CD4-positive, alpha-beta T cell (primary cell): ENCODE measurements around the gene SMIM41. TPM values are rescaled to one million over a fixed set of nuclear protein-coding genes. Genes with fewer than 3 reads are reported as not detected.

Experiments used
- ATAC-seq: fragments of 200-7000 bp; cut with Tn5 transposase; one replicate; pipeline ENCODE4 v1.10.0; 2022; ENCODE audit warnings: mild to moderate bottlenecking; ENCODE audit not compliant: poor library complexity
- CTCF ChIA-PET: fragments of 350-600 bp; sonication (Branson Sonifier 250); formaldehyde crosslinking; loops from one replicate; lab custom pipeline; 2021; ENCODE audit warnings: antibody characterized with exemption, inconsistent platforms; lab: Charles Lee
- POLR2A ChIA-PET: fragments of 350-600 bp; sonication (Branson Sonifier 250); formaldehyde crosslinking; loops from one replicate; lab custom pipeline; 2021; ENCODE audit warnings: antibody characterized with exemption, inconsistent platforms; lab: Charles Lee
- DNase-seq, 14 experiments: peaks; one replicate each; pipeline ENCODE4 v3.0.0-alpha.2; 2013 to 2020; ENCODE audit warnings: mixed read lengths in 2 of 14
- H3K27ac ChIP-seq, 2 donors: one replicate each; pipeline versions ENCODE4 v1.5.1 to v1.7.0; 2013; ENCODE audit warnings: low read length in 2 of 2, low read depth in 1 of 2, mild to moderate bottlenecking in 1 of 2
- H3K27me3 ChIP-seq, 2 experiments: 1 replicate in 1 of 2; 2 replicates in 1 of 2; pipeline versions ENCODE4 v1.6.1 to v1.7.0; 2013; ENCODE audit warnings: low read length in 2 of 2, control low read depth in 1 of 2, mild to moderate bottlenecking in 1 of 2, moderate library complexity in 1 of 2; ENCODE audit not compliant: insufficient read depth in 2 of 2, control insufficient read depth in 1 of 2
- H3K36me3 ChIP-seq: one replicate; pipeline ENCODE4 v1.6.1; 2013; ENCODE audit warnings: low read length, control low read depth; ENCODE audit not compliant: insufficient read depth
- H3K4me1 ChIP-seq: one replicate; pipeline ENCODE4 v1.6.1; 2013; ENCODE audit warnings: low read length, control low read depth; ENCODE audit not compliant: insufficient read depth
- H3K4me3 ChIP-seq: one replicate; pipeline ENCODE4 v1.5.1; 2013; ENCODE audit warnings: mild to moderate bottlenecking, low read length, moderate library complexity
- H3K9me3 ChIP-seq, 2 experiments: 1 replicate in 1 of 2; 2 replicates in 1 of 2; pipeline versions ENCODE4 v1.6.1 to v1.7.0; 2013; ENCODE audit warnings: low read length in 2 of 2, mild to moderate bottlenecking in 2 of 2, control low read depth in 1 of 2, moderate library complexity in 1 of 2; ENCODE audit not compliant: control insufficient read depth in 1 of 2, insufficient read depth in 1 of 2
- H3K27ac Mint-ChIP-seq: one replicate; pipeline ENCODE4 v1.8.0; 2020; ENCODE audit warnings: mixed read lengths
- H3K27me3 Mint-ChIP-seq: one replicate; pipeline ENCODE4 v1.8.0; 2021; ENCODE audit warnings: mixed read lengths
- H3K36me3 Mint-ChIP-seq: one replicate; pipeline ENCODE4 v1.8.0; 2021; ENCODE audit warnings: low read depth, mixed read lengths
- H3K4me1 Mint-ChIP-seq: one replicate; pipeline ENCODE4 v1.8.0; 2021; ENCODE audit warnings: low read depth, mixed read lengths
- H3K4me3 Mint-ChIP-seq: one replicate; pipeline ENCODE4 v1.8.0; 2020; ENCODE audit warnings: mild to moderate bottlenecking, mixed read lengths
- H3K9me3 Mint-ChIP-seq: one replicate; pipeline ENCODE4 v1.8.0; 2020; ENCODE audit warnings: mixed read lengths
- intact Hi-C, 2 experiments: fragments of 100-400 bp; cut with DNase I in 1 of 2; cut with micrococcal nuclease in 1 of 2; formaldehyde crosslinking; loops; one replicate each; pipeline versions ENCODE4 v1.15.1 to v1.9.0; 2023 to 2025; cut with DNase I, micrococcal nuclease
- total RNA-seq, 174 experiments: library from RNA in 2 of 174; stranded (reverse) in 2 of 174; gene quantifications; one replicate each; pipeline ENCODE4 v1.2.3 and lab custom pipeline; 2021 to 2026
- TF ChIP-seq, protein P1 (sequence below): fragments of 200-600 bp; IDR thresholded peaks from one replicate; pipeline ENCODE4 v1.8.0; 2022; ENCODE audit warnings: antibody characterized with exemption, mild to moderate bottlenecking

The SMIM41 gene
- total RNA-seq, 2 experiments from 2014 or later, result not detected

DNA sequence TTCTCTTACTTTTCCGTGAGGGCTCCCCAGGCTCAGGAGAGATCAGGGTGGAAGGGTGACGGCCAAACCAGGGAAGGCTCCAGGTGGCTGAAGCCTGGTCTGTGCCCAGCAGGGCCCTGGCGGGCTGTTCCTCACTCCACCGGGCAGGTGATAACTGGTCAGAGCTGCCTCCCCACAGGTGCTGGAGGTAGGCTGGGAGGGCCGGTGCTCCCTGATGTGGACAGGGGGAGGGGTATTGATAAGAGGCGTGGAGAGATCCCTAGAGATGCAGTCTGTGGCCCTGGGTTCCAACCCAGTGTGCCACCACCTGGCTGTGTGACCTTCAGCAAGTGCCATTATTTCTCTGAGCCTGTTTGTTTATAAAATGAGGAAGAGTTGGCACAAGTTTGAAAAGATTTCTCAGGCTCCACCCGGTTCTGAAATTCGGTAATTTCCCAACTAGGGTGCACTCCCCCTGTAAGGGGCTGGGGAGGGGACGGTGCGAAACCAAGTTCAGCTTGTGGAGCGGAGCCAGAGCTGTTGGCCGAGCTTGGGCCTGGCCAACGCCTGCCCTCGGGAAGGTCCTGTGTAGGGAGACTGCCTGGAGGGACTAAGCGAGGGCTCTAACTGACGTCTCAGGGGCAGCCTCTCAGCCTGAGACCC is 29.3 kb upstream of the SMIM41 start:
- no peaks in the 10 kb centered on the region for H3K27me3 ChIP-seq
- POLR2A ChIA-PET, result interaction anchor here (0.9 to 2.5 kb wide), 8 partner anchors 9 to 44 kb away, joined by 5 to 47 read pairs (median 12); partner anchors contain the start of genes ATG101 and TAMALIN
- CTCF ChIA-PET, result interaction anchor here (1.0 to 3.2 kb wide), 8 partner anchors 11 to 57 kb away, joined by 3 to 62 read pairs (median 7); partner anchors contain the start of gene ATG101
- Mint-ChIP-seq H3K36me3 (peaks cover 5% of the 10 kb centered on the region), H3K4me3 (peak overlapping the region; percentile 93), H3K27me3 (no peaks in the 10 kb centered on the region), H3K27ac (peak overlapping the region; percentile 98), H3K4me1 (peaks cover 41% of the 10 kb centered on the region), H3K9me3 (no peaks in the 10 kb centered on the region)
- TF ChIP-seq, protein P1, sequence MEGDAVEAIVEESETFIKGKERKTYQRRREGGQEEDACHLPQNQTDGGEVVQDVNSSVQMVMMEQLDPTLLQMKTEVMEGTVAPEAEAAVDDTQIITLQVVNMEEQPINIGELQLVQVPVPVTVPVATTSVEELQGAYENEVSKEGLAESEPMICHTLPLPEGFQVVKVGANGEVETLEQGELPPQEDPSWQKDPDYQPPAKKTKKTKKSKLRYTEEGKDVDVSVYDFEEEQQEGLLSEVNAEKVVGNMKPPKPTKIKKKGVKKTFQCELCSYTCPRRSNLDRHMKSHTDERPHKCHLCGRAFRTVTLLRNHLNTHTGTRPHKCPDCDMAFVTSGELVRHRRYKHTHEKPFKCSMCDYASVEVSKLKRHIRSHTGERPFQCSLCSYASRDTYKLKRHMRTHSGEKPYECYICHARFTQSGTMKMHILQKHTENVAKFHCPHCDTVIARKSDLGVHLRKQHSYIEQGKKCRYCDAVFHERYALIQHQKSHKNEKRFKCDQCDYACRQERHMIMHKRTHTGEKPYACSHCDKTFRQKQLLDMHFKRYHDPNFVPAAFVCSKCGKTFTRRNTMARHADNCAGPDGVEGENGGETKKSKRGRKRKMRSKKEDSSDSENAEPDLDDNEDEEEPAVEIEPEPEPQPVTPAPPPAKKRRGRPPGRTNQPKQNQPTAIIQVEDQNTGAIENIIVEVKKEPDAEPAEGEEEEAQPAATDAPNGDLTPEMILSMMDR, result no peak
- intact Hi-C loops, result loop anchor here in 1 of 2 experiments (2.0 kb wide), 1 partner anchor 13 kb away; no protein-coding TSS in a partner anchor
- peak overlapping the region; percentile 86 for H3K4me3 ChIP-seq
- DNase-seq (peak in 3 of 14 experiments; percentile 42 to 78 (median 72)), ATAC-seq (no peak)
- H3K4me1 ChIP-seq, result peaks cover 43% of the 10 kb centered on the region
- H3K36me3 ChIP-seq, result no peaks in the 10 kb centered on the region
- H3K9me3 ChIP-seq, result no peaks in the 10 kb centered on the region
- H3K27ac ChIP-seq, result peak overlapping the region; percentile 91 to 98

GRCh38 chr12:52050758-52051541 is 28.6 kb upstream of the SMIM41 start, which contains the start of gene NR4A1:
NR4A1 (plus strand) TSS chr12:52051442; CDS start chr12:52054329, 2,887 bp downstream.
- Histone ChIP-seq H3K36me3 (no peaks in the 10 kb centered on the region), H3K4me1 (peaks cover 36% of the 10 kb centered on the region), H3K4me3 (peak within 1 kb of the TSS; percentile 86), H3K9me3 (no peaks in the 10 kb centered on the region), H3K27ac (peak within 1 kb of the TSS; percentile 91 to 98), H3K27me3 (no peaks in the 10 kb centered on the region)
- peaks cover 41% of the 10 kb centered on the region for H3K4me1 Mint-ChIP-seq
- H3K9me3 Mint-ChIP-seq, result no peaks in the 10 kb centered on the region
- ATAC-seq (peak; percentile 84), DNase-seq (peak; percentile 96 to 100 (median 99))
- peak within 1 kb of the TSS; percentile 98 for H3K27ac Mint-ChIP-seq
- H3K27me3 Mint-ChIP-seq, result no peaks in the 10 kb centered on the region
- ChIA-PET POLR2A (interaction anchor here (0.8 to 2.5 kb wide), 10 partner anchors 9 to 44 kb away, joined by 5 to 47 read pairs (median 8); partner anchors contain the start of genes ATG101 and TAMALIN), CTCF (interaction anchor here (1.0 to 3.2 kb wide), 10 partner anchors 11 to 58 kb away, joined by 3 to 62 read pairs (median 6); partner anchors contain the start of gene ATG101)
- TF ChIP-seq, protein P1, result no peak
- H3K36me3 Mint-ChIP-seq, result peaks cover 5% of the 10 kb centered on the region
- peak within 1 kb of the TSS; percentile 93 for H3K4me3 Mint-ChIP-seq
- intact Hi-C loops, result loop anchor here (1.0 to 2.0 kb wide), 4 partner anchors 14 to 44 kb away; partner anchors contain the start of gene ATG101 (in 2 of the 2)
